Fibroblast of the aortic adventitia (primary cell): ENCODE measurements around the gene C17orf107. TPM values are rescaled to one million over a fixed set of nuclear protein-coding genes. Genes with fewer than 3 reads are reported as not detected.
"Not testable (repeated sequence)": the region's sequence is repeated elsewhere in the genome, so short reads cannot be mapped to it uniquely, and the experiment has no call there.

Experiments used
- DNase-seq: peaks from one replicate; pipeline ENCODE4 v3.0.0-alpha.2; 2010; ENCODE audit warnings: low read depth
- H3K4me3 ChIP-seq: 2 replicates; pipeline ENCODE4 v1.5.1; 2011; ENCODE audit warnings: low read depth, mild to moderate bottlenecking, control low read depth, low read length, moderate library complexity
- CTCF ChIP-seq: IDR thresholded peaks from 2 replicates; pipeline ENCODE4 v1.5.1; 2011; ENCODE audit warnings: mild to moderate bottlenecking, low read length, control low read depth, inconsistent platforms; ENCODE audit not compliant: insufficient read depth
- total RNA-seq: library from RNA; depleted of rRNA; stranded (reverse); fragments of >200 nt; gene quantifications from 2 replicates; pipeline ENCODE4 v1.2.3, GENCODE V29; 2012; ENCODE audit warnings: low replicate concordance

The C17orf107 gene
- total RNA-seq, 1 donor: 4.5 TPM

- DNase-seq: peak; percentile 32
- H3K4me3 ChIP-seq: no peak overlapping the region
- no peak for TF ChIP-seq CTCF
Measured at GRCh38 chr17:4913994-4914393, 14.7 kb downstream of the C17orf107 start.

- DNase-seq, H3K4me3 ChIP-seq: not testable (repeated sequence)
Measured at GRCh38 chr17:4914551-4914950, 15.2 kb downstream of the C17orf107 start.

DNA sequence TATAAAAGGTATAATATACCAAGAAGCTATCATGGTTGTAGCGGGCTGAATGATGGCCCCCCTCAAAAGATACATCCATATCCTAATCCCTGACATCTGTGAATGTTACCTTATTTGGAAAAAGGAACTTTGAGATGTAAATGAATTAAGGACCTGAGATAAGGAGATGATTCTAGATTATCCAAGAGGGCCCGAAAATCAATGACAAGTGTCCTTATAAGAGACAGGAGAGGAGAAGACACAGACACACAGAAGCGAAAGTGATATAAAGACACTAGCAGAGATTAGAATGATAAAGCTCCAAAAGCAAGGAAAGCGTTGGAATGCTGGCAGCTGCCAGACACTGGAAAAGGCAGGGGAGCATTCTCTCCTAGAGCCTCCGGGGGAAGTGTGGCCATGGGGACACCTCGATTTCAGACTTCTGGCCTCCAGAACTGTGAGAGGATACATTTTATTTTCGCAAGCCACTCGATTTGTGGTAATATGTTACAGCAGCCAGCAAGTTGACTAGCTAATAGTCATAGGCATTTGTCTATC lies 20.2 kb downstream of the C17orf107 start:
- no peak overlapping the region for H3K4me3 ChIP-seq
- DNase-seq: no peak
- no peak for TF ChIP-seq CTCF

GRCh38 chr17:4920351-4921048 lies 21.2 kb downstream of the C17orf107 start:
- no peak for TF ChIP-seq CTCF
- no peak overlapping the region for H3K4me3 ChIP-seq
- peak; percentile 18 for DNase-seq

- no peak for TF ChIP-seq CTCF
- no peak for DNase-seq
- no peak overlapping the region for H3K4me3 ChIP-seq
Measured at GRCh38 chr17:4921320-4921719, 22.0 kb downstream of the C17orf107 start.

DNA sequence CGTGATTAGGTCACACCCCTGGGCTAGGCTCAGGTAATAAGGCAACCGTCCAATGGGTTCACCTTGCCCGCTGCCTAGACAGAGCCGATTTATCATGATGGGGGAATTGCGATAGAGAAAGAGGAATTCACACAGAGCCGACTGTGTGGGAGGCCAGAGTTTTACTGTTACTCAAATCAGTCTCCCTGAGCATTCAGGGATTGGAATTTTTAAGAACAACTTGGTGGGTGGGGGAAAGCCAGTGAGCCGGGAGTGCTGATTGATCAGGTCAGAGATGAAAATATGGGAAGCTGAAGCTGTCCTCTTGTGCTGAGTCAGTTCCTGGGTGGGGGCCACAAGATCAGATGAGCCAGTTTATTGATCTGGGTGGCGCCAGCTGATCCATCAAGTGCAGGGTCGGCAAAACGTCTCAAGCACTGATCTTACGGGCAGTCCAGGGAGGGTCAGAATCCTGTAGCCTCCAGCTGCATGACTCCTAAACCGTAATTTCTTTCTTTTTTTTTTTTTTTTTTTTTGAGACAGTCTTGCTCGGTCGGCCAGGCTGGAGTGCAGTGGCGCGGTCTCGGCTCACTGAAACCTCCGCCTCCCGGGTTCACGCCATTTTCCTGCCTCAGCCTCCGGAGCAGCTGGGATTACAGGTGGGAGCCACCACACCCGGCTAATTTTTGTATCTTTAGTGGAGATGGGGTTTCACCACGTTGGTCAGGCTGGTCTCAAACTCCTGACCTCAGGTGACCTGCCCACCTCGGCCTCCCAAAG lies 27.4 kb downstream of the C17orf107 start:
- DNase-seq, H3K4me3 ChIP-seq: not testable (repeated sequence)

GRCh38 chr17:4928881-4929280 lies 29.5 kb downstream of the C17orf107 start:
- DNase-seq: no peak
- TF ChIP-seq CTCF: no peak
- H3K4me3 ChIP-seq: no peak overlapping the region
